ENCODE measurements around the gene GPC3.

The GPC3 gene

GRCh38 chrX:133968109-133968508 lies 17.3 kb downstream of the GPC3 start:
- DNase-seq (ENCODE audit: low read depth) = no peak

DNA sequence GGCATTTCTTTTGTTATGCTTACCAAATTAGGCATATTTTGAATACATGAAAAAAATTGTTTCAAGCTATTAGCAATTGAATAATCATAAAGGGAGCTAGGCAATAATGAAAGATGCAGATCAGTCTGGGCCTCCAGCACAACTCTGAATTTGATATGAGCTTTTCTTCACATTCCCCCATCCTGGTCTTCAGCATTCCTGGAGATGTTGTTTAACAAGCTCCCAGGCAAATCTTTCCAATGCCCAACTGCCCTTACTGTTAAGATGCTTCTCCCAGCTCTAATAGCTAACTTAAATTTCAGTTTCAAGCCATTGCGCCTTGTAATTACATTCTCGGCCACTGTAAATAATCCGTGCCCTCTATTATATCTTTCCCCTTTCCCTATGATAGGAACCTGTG lies 19.2 kb downstream of the GPC3 start:
- no peak for DNase-seq (ENCODE audit: low read depth)

DNA sequence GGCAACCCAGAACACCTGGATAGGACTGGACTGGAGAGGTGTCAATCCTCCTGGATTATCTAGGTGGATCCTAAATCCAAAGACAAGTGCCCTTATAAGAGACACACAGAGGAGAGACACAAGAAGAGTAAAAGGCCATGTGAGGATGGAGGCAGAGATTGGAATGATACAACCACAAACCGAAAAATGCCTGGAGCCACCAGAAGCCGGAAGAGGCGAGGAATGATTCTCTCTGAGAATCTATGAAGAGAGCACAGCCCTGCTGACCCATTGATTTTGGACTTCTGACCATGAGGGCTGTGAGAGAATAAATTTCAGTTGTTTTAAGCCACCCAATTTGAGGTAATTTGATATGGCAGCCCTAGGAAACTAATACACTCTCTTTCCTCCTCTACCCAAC lies 20.1 kb downstream of the GPC3 start:
- no peak for DNase-seq (ENCODE audit: low read depth)

DNA sequence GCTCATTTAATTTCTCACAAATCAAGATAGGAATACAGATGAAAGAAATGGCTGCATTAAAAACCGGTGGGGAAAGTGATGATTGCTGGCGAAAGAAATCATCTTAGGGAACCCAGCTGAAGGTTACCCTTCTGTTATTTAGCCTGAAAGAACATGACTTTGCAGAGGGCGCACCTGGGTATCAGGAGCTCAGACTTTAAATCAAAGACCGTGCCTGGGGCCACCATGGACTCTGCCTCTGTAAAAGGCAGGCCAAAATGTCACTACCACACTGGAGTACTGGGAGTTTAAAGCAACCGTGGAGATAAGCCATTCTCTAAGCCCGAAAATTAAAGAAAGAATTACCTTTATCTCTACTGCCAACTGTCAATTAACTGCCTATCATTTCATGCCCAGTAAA lies 24.3 kb downstream of the GPC3 start:
- DNase-seq (ENCODE audit: low read depth) = no peak

DNA sequence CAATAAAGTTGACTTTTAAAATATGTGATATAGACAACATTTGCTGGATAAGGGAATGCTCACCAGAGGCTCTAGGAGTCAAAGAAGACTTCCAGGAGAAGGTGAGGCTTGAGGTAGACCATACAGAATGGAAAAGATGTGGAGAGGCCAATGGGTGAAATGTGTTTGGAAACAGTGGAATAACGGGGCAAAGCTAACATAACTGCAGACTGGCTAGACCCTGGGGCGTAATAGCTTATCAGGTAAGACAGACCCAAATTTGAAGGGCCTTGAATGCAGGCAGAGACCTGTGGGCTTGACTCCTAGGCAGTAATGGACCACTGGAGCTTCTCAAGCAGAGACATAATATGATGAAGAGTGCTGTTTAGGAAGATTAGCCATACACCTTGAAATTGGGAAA lies 25.4 kb downstream of the GPC3 start:
- DNase-seq (ENCODE audit: low read depth) = no peak

DNA sequence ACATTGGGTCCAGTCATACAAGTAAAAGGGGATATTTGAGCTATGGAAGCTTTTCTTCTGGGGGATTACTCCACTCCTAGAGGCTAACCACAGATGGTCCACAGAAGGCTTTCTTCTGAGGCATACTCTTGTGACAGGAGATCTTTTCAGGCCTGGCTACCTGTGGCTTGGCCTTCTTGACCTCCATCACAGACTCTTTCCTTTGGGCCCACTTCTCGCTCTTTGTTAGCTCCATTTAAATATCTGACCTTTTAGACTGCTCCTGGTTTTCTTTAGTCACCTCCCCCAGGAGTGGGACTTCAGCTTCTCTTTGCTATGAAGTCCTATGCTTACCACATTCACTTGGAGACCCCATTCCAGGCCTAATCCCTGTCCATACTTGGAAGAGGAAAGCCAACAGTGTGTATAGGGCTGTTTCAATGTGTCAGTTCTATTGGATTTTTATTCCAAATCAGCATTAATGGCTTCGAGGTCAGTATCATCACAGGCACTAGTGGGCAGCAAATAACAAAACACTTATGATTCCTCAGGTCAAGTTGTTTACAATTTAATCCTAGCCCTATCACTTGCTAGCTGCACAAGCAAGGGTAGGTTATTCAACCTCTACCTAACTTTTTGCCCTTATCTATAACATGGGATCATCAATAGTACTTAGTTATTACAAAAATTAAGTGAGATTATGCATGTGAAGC lies 26.3 kb downstream of the GPC3 start:
- no peak for DNase-seq (ENCODE audit: low read depth)

GRCh38 chrX:133956570-133957340 lies 28.6 kb downstream of the GPC3 start:
- no peak for DNase-seq (ENCODE audit: low read depth)

- DNase-seq (ENCODE audit: low read depth) = no peak
Measured at GRCh38 chrX:133953785-133954355, 31.5 kb downstream of the GPC3 start.

GRCh38 chrX:133953078-133953477 lies 32.3 kb downstream of the GPC3 start:
- no peak for DNase-seq (ENCODE audit: low read depth)

- no peak for DNase-seq (ENCODE audit: low read depth)
Measured at GRCh38 chrX:133951098-133951497, 34.3 kb downstream of the GPC3 start.

GRCh38 chrX:133950214-133950613 lies 35.2 kb downstream of the GPC3 start:
- no peak for DNase-seq (ENCODE audit: low read depth)

GRCh38 chrX:133948895-133949294 lies 36.5 kb downstream of the GPC3 start:
- no peak for DNase-seq (ENCODE audit: low read depth)

DNA sequence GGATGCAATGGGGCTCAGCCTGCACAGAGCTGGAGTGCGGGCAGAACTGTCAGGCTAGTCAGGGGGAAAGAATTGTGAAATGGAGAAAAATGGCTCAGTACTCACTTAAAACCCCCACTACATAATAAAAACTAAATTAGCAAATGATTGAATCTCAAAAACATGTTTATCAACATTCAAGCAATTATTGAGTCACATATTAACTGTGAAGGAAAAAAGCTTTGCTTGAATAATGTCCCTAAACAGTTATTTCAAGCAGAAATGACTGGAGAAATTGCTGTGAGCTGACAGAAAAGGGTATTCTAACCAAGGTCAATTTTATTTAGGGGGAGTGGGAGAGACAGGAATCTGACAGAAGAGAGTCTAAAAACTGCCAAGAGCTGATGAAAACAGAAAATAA lies 37.4 kb downstream of the GPC3 start:
- no peak for DNase-seq (ENCODE audit: low read depth)

- no peak for DNase-seq (ENCODE audit: low read depth)
Measured at GRCh38 chrX:133947022-133947421, 38.4 kb downstream of the GPC3 start.

- DNase-seq (ENCODE audit: low read depth) = no peak
Measured at GRCh38 chrX:133943507-133943906, 41.9 kb downstream of the GPC3 start.

DNA sequence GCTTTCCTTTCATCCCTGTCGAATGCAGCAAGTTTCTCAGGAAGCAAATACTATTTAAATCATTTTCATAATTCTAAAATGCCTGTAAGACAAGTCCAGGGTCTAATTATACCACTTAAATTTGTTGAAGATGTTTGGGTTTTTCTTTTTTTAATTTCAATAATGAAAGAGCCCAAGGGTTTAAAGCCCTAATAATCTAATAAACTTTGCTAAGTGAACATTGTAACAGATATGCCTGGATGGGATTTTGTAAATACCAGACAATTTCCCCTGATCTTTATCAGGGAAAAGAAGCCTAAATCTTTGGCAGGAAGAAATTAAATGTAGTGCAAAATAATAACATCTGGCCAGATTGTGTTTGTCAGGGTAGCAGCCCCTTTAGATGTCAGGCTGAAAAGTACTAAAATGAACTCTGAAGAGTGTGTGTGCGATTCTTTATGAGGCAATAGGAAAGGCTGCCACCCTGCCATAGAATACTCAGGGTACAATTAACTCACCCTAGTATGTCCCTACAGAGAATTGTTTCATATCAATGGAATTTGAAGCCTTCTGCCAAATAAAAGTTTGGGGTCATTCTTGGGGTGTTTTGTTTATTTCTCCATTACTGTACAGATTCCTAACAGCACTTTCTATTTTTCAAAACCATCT lies 45.6 kb downstream of the GPC3 start:
- DNase-seq (ENCODE audit: low read depth) = no peak

DNA sequence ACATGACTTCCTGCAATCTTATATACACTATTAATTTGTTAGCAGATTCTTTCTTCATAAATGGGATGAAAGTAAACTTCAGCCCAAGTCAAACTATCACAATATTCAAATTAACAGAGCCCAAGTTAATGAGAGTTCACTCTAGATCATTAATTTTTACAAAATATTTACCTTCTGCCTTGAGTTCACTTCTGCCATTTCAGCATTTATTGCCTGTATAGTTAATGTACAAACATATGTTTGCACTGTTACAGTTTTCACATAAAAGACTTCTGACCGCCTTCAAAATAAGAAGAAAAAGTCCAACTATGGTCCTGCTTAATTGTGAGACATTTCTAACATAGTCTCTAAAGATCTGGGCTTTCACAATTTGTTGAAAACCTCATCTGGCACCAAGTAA lies 46.9 kb downstream of the GPC3 start:
- DNase-seq (ENCODE audit: low read depth) = no peak

DNA sequence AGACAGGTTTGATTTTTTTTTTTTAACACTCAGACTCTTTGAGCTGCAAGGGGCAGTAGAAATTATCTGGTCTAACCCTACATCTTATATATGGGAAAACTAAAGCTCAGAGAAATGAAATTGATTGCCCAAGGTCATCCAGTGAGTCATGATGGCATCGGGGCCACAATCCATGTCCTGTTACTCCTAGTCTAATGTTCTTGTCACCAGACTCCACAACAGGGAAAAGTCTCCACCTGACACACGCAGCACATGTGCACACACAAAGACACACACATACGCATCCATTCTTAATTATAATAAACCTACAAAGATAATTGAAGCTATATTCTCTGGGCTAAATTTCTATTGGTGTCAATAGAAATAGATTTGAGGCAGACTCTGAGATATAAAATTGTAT lies 48.4 kb downstream of the GPC3 start:
- DNase-seq (ENCODE audit: low read depth) = no peak

GRCh38 chrX:133935076-133935475 lies 50.3 kb downstream of the GPC3 start:
- no peak for DNase-seq (ENCODE audit: low read depth)

DNA sequence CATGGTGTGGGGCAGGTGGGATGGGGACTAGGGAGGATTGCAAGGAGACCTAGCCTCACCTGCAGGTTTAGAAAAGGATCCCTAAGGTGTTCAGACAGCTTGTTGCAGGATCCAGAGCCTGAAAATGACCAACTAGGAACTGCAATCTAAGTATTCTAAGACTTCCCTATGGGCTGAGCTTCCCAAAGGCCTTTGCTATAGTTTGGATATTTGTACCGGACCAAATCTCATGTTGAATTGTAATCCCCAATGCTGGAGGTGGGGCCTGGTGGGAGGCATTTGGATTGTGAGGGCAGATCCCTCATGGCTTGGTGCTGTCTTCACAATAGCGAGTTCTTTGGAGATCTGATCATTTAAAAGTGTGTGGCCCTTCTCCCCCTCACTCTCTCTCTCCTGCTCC lies 52.1 kb downstream of the GPC3 start:
- no peak for DNase-seq (ENCODE audit: low read depth)

- DNase-seq (ENCODE audit: low read depth) = no peak
Measured at GRCh38 chrX:133929836-133930464, 55.4 kb downstream of the GPC3 start.

GRCh38 chrX:133928365-133928764 lies 57.0 kb downstream of the GPC3 start:
- DNase-seq (ENCODE audit: low read depth) = no peak

DNA sequence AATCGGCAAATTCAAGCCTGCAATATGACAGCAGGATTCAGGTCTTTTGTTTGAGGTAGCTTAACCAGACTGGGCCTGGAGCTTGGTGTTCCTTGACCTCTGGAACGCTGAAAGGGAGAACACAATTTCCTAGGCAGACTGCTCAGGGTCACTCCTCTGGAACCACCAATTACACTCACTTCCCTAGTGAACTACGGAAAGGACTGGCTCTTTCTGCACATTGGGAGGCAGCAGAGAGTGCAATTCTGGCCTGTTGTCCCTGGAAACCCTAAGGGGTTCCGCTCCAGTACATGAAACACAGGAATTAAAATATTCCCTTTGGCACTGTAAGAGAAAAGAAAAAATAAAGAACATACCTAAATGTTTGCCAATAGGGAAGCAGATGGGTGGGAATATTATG lies 58.6 kb downstream of the GPC3 start:
- no peak for DNase-seq (ENCODE audit: low read depth)
